ENCODE measurements around the gene PPFIA3.
"Not testable (repeated sequence)": the region's sequence is repeated elsewhere in the genome, so short reads cannot be mapped to it uniquely, and the experiment has no call there.

The PPFIA3 gene

DNA sequence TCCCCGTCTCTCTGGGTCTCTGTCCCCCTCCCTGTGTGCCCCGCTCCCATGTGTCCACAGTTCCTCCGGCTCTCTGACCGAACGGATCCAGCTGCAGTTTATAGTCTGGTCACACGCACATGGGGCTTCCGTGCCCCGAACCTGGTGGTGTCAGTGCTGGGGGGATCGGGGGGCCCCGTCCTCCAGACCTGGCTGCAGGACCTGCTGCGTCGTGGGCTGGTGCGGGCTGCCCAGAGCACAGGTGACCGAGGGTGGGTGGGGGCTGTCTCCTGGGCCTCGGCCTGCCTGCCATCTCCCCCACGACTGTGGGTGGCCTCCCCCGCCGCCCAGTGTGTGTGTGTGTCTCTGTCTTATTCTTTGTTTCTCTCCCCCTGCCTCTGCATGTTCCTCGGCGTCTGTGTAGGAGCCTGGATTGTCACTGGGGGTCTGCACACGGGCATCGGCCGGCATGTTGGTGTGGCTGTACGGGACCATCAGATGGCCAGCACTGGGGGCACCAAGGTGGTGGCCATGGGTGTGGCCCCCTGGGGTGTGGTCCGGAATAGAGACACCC is 48.6 kb downstream of the PPFIA3 start:
- ChIA-PET CTCF (no interaction called here), POLR2A (ENCODE audit: low non-redundant PET) (no interaction called here)
- H3K27ac ChIP-seq = no peak overlapping the region
- no peak for TF ChIP-seq CTCF (conservative IDR thresholded peaks at IDR 0.05; ENCODE audit: low read depth)
- no peak for DNase-seq (ENCODE audit: low spot score)

GRCh38 chr19:49168421-49168820 is 49.1 kb downstream of the PPFIA3 start:
- CTCF ChIA-PET = no interaction called here
- POLR2A ChIA-PET (ENCODE audit: low non-redundant PET) = no interaction called here

DNA sequence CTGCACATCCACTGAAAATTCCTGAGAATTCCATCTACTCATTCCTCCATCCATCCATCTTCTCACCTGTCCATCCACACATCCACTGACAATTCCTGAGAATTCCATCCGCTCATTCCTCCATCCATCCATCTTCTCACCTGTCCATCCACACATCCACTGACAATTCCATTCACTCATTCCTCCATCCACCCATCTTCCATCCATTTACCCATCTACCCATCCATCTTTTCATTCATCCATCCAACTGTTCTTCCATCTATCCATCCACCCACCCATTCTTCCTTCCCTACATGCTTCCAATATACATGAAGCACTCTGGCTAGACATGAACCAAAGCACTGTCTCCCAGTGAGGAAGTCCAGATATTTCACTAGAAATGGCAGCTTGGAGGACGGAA is 53.9 kb downstream of the PPFIA3 start:
- no peak for DNase-seq (ENCODE audit: low spot score)
- TF ChIP-seq CTCF (conservative IDR thresholded peaks at IDR 0.05; ENCODE audit: low read depth) = no peak
- H3K27ac ChIP-seq = no peak overlapping the region
- CTCF ChIA-PET = no interaction called here
- POLR2A ChIA-PET (ENCODE audit: low non-redundant PET) = no interaction called here

More at GRCh38 chr19:49168421-49168820, 49.1 kb downstream of the PPFIA3 start:
- TF ChIP-seq CTCF (conservative IDR thresholded peaks at IDR 0.05; ENCODE audit: low read depth) = no peak
- no peak overlapping the region for H3K27ac ChIP-seq
- no peak for DNase-seq (ENCODE audit: low spot score)

DNA sequence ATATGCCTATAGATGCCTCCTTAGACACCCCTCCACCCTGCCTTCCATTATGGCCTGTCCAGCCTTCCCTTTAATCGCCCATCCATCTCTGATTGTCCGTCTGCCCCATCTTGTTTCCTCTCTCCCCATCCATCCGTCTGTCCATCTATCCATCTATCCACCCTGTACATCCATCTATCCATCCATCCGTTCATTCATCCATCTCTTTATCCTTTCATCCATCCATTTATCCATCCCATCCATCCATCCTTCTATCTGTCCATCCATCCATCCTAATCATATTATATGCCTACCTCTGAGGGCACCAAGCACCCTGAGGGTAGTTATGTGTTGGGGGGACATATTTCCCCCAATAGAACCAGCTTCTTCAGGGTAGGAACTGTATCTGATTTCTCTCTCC is 61.3 kb downstream of the PPFIA3 start:
- DNase-seq (ENCODE audit: low spot score) = no peak
- ChIA-PET POLR2A (ENCODE audit: low non-redundant PET) (no interaction called here), CTCF (no interaction called here)
- no peak overlapping the region for H3K27ac ChIP-seq
- TF ChIP-seq CTCF (conservative IDR thresholded peaks at IDR 0.05; ENCODE audit: low read depth) = no peak

GRCh38 chr19:49182010-49182847 is 62.9 kb downstream of the PPFIA3 start:
- DNase-seq (ENCODE audit: low spot score); CTCF ChIA-PET; H3K27ac ChIP-seq; POLR2A ChIA-PET (ENCODE audit: low non-redundant PET): not testable (repeated sequence)

DNA sequence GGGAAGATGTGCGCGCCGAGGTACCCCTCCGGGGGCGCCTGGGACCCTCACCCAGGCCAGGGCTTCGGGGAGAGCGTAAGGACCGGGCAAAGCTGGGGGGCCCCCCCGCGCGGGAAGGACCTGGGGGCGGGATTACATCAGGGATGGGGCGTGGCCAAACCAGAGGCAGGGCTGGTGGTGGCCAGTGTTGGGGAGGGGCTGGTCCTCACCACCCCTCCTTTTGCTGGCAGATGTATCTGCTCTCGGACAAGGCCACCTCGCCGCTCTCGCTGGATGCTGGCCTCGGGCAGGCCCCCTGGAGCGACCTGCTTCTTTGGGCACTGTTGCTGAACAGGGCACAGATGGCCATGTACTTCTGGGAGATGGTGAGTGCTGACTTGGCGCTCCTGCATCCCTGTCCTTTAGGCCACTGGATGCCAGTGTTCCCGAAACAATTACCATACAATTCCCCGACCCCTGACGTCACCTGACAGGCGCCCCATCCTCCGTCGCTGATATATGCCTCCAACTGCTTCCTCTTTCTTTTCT is 63.6 kb downstream of the PPFIA3 start:
- H3K27ac ChIP-seq = no peak overlapping the region
- DNase-seq (ENCODE audit: low spot score) = no peak
- ChIA-PET CTCF (no interaction called here), POLR2A (ENCODE audit: low non-redundant PET) (interaction anchor here (0.6 kb wide), 1 partner anchor 30 kb away, joined by 3 read pairs; no protein-coding TSS in a partner anchor)
- no peak for TF ChIP-seq CTCF (conservative IDR thresholded peaks at IDR 0.05; ENCODE audit: low read depth)

- POLR2A ChIA-PET (ENCODE audit: low non-redundant PET) = no interaction called here
Observed at GRCh38 chr19:49186108-49186507, 66.8 kb downstream of the PPFIA3 start.

More at GRCh38 chr19:49186108-49186507, 66.8 kb downstream of the PPFIA3 start:
- CTCF ChIA-PET = interaction anchor here (0.6 to 1.6 kb wide), 4 partner anchors 12 to 811 kb away, joined by 3 to 6 read pairs (median 3); no protein-coding TSS in a partner anchor
- no peak for DNase-seq (ENCODE audit: low spot score)
- TF ChIP-seq CTCF (conservative IDR thresholded peaks at IDR 0.05; ENCODE audit: low read depth) = no peak
- H3K27ac ChIP-seq = no peak overlapping the region
